Neural progenitor cell (in vitro differentiated cells): ENCODE data around the gene PTGER1. TPM values are rescaled to one million over a fixed set of nuclear protein-coding genes. Genes with fewer than 3 reads are reported as not detected.

Source experiments
- DNase-seq: peaks from one replicate; pipeline ENCODE4 v3.0.0-alpha.2; 2016; ENCODE audit warnings: low spot score
- H2AFZ ChIP-seq: fragments of 200-600 bp; sonication (generic); replicated peaks from 2 replicates; pipeline ENCODE4 v1.6.1; 2016; ENCODE audit warnings: antibody characterized with exemption
- H3F3A ChIP-seq: fragments of 200-600 bp; sonication (generic); 2 replicates; pipeline ENCODE4 v1.6.1; 2016; ENCODE audit warnings: antibody characterized with exemption, low read depth
- H3K27ac ChIP-seq: fragments of 200-600 bp; sonication (generic); 2 replicates; pipeline ENCODE4 v1.5.1; 2016; ENCODE audit warnings: mild to moderate bottlenecking
- H3K27me3 ChIP-seq: fragments of 200-600 bp; sonication (generic); 2 replicates; pipeline ENCODE4 v1.6.1; 2016; ENCODE audit warnings: mild to moderate bottlenecking, moderate library complexity
- H3K36me3 ChIP-seq: fragments of 200-600 bp; sonication (generic); 2 replicates; pipeline ENCODE4 v1.5.1; 2016
- H3K4me1 ChIP-seq: fragments of 200-600 bp; sonication (generic); 2 replicates; pipeline ENCODE4 v1.6.1; 2016; ENCODE audit warnings: mixed run types
- H3K4me2 ChIP-seq: fragments of 200-600 bp; sonication (generic); 2 replicates; pipeline ENCODE4 v1.6.1; 2016
- H3K4me3 ChIP-seq: fragments of 200-600 bp; sonication (generic); 2 replicates; pipeline ENCODE4 v1.5.1; 2016
- H3K79me2 ChIP-seq: fragments of 200-600 bp; sonication (generic); 2 replicates; pipeline ENCODE4 v1.6.1; 2016; ENCODE audit warnings: low read depth
- H3K9ac ChIP-seq: fragments of 200-600 bp; sonication (generic); 2 replicates; pipeline ENCODE4 v1.6.1; 2016
- H3K9me3 ChIP-seq: fragments of 200-600 bp; sonication (generic); 2 replicates; pipeline ENCODE4 v1.5.1; 2016; ENCODE audit warnings: low read depth
- H4K20me1 ChIP-seq: fragments of 200-600 bp; sonication (generic); 2 replicates; pipeline ENCODE4 v1.6.1; 2016; ENCODE audit warnings: low read depth
- H3K27ac Mint-ChIP-seq: 3 replicates; pipeline ENCODE4 v1.8.0; 2021; ENCODE audit warnings: mixed read lengths
- H3K27me3 Mint-ChIP-seq: 2 replicates; pipeline ENCODE4 v1.8.0; 2022; ENCODE audit warnings: low read depth, mild to moderate bottlenecking, inconsistent platforms, moderate library complexity, mixed read lengths; ENCODE audit not compliant: insufficient read depth
- H3K36me3 Mint-ChIP-seq: 3 replicates; pipeline ENCODE4 v1.8.0; 2021; ENCODE audit warnings: mixed read lengths
- H3K4me1 Mint-ChIP-seq: 3 replicates; pipeline ENCODE4 v1.8.0; 2021; ENCODE audit warnings: mixed read lengths
- H3K4me3 Mint-ChIP-seq: 3 replicates; pipeline ENCODE4 v1.8.0; 2021; ENCODE audit warnings: mild to moderate bottlenecking, moderate library complexity, mixed read lengths
- H3K9me3 Mint-ChIP-seq: 3 replicates; pipeline ENCODE4 v1.8.0; 2020; ENCODE audit warnings: mixed read lengths
- CTCF ChIP-seq: fragments of 200-600 bp; sonication (generic); IDR thresholded peaks from 2 replicates; pipeline ENCODE4 v1.5.1; 2017; ENCODE audit warnings: antibody characterized with exemption, mild to moderate bottlenecking
- EZH2 ChIP-seq: fragments of 200-600 bp; sonication (generic); IDR thresholded peaks from 2 replicates; pipeline ENCODE4 v1.6.1; 2017; ENCODE audit warnings: antibody characterized with exemption, mild to moderate bottlenecking, moderate library complexity
- EZH2phosphoT487 ChIP-seq: fragments of 200-600 bp; sonication (generic); IDR thresholded peaks from 2 replicates; pipeline ENCODE4 v1.6.1; 2017; ENCODE audit warnings: antibody characterized with exemption
- total RNA-seq: library from RNA; depleted of rRNA; stranded (reverse); fragments of >200 nt; gene quantifications from 2 replicates; pipeline ENCODE4 v1.2.3, GENCODE V29; 2015; ENCODE audit warnings: low replicate concordance

The PTGER1 gene
- total RNA-seq, 1 donor from 2014 or later: not detected

GRCh38 chr19:14440049-14440448 is 35.1 kb downstream of the PTGER1 start:
- peaks cover 33% of the 10 kb centered on the region for H3K79me2 ChIP-seq
- peaks cover 11% of the 10 kb centered on the region for H3F3A ChIP-seq
- peak overlapping the region; percentile 50 for H3K27ac Mint-ChIP-seq
- no peaks in the 10 kb centered on the region for H3K4me1 ChIP-seq
- no peaks in the 10 kb centered on the region for H3K9me3 Mint-ChIP-seq
- H3K9ac ChIP-seq: no peak overlapping the region
- H3K4me1 Mint-ChIP-seq: peaks cover 8% of the 10 kb centered on the region
- H3K36me3 Mint-ChIP-seq: peaks cover 16% of the 10 kb centered on the region
- H3K36me3 ChIP-seq: no peaks in the 10 kb centered on the region
- no peak overlapping the region for H3K27ac ChIP-seq
- no peak overlapping the region for H2AFZ ChIP-seq
- H3K27me3 Mint-ChIP-seq: no peaks in the 10 kb centered on the region
- no peak overlapping the region for H3K4me3 ChIP-seq
- DNase-seq: no peak
- H3K27me3 ChIP-seq: no peaks in the 10 kb centered on the region
- H4K20me1 ChIP-seq: peaks cover 23% of the 10 kb centered on the region
- no peak overlapping the region for H3K4me3 Mint-ChIP-seq
- no peaks in the 10 kb centered on the region for H3K9me3 ChIP-seq
- TF ChIP-seq CTCF: no peak
- no peak for TF ChIP-seq EZH2phosphoT487
- no peak for TF ChIP-seq EZH2
- no peak overlapping the region for H3K4me2 ChIP-seq

DNA sequence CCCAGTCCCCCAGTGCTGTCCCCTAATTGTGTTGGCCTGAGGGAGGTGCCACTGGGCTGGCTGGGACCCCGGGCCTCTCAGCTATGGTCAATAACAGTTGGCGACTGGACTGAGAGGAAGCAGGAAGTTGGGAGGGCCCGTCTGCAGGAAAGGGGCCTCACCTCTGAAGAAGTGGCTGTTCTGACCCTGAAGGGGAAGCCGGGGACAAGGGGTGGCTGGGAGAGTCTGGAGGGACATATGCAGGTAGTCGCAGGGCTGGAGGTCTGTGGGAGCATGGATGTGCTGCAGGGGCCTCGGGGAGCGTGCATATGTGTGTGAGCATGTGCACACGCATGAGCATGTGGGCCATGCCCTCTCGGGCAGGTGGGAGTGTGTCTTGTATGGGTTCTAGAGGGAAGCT is 36.1 kb downstream of the PTGER1 start:
- peaks cover 7% of the 10 kb centered on the region for H3K4me1 ChIP-seq
- TF ChIP-seq EZH2 (no peak), EZH2phosphoT487 (no peak), CTCF (no peak)
- H3K4me3 Mint-ChIP-seq: no peak overlapping the region
- peaks cover 33% of the 10 kb centered on the region for H4K20me1 ChIP-seq
- no peak overlapping the region for H3K9ac ChIP-seq
- H3K27me3 Mint-ChIP-seq: no peaks in the 10 kb centered on the region
- peaks cover 40% of the 10 kb centered on the region for H3K79me2 ChIP-seq
- H3K4me1 Mint-ChIP-seq: peaks cover 15% of the 10 kb centered on the region
- no peaks in the 10 kb centered on the region for H3K36me3 ChIP-seq
- H3K4me2 ChIP-seq: no peak overlapping the region
- H3K4me3 ChIP-seq: no peak overlapping the region
- DNase-seq: no peak
- no peaks in the 10 kb centered on the region for H3K9me3 Mint-ChIP-seq
- no peak overlapping the region for H3K27ac Mint-ChIP-seq
- no peaks in the 10 kb centered on the region for H3K27me3 ChIP-seq
- H3K27ac ChIP-seq: no peak overlapping the region
- H3K36me3 Mint-ChIP-seq: peaks cover 12% of the 10 kb centered on the region
- no peaks in the 10 kb centered on the region for H3K9me3 ChIP-seq
- no peak overlapping the region for H2AFZ ChIP-seq
- peaks cover 19% of the 10 kb centered on the region for H3F3A ChIP-seq

DNA sequence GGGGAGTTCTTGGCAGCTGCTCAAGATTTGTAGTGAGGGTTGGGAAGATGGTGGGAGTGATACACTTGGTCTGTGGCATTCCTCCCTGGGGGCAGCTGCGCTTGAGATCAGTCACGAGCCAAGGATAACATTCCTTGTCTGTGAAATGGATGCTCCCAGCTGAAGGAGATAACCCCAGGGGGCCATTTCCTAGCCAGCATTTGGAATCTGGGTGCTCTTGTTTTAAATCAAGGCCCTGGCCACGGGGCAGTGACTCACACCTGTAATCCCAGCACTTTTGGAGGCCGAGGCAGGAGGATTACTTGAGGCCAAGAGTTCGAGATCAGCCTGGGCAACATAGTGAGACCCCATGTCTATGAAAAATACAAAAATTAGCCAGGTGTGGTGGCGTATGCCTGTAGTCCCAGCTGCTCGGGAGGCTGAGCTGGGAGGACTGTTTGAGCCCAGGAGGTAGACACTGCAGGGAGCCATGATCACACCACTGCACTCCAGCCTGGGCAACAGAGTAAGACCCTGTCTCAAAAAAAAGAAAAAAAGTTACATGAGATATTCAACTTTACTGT is 37.5 kb downstream of the PTGER1 start:
- Histone ChIP-seq H3K27ac (no peak overlapping the region), H2AFZ (no peak overlapping the region), H4K20me1 (peaks cover 36% of the 10 kb centered on the region), H3K4me1 (peaks cover 10% of the 10 kb centered on the region), H3F3A (peaks cover 22% of the 10 kb centered on the region), H3K4me2 (no peak overlapping the region), H3K36me3 (no peaks in the 10 kb centered on the region), H3K79me2 (peaks cover 43% of the 10 kb centered on the region), H3K27me3 (no peaks in the 10 kb centered on the region), H3K9me3 (no peaks in the 10 kb centered on the region), H3K4me3 (no peak overlapping the region), H3K9ac (no peak overlapping the region)
- DNase-seq: no peak
- no peak overlapping the region for H3K4me3 Mint-ChIP-seq
- peaks cover 4% of the 10 kb centered on the region for H3K36me3 Mint-ChIP-seq
- no peaks in the 10 kb centered on the region for H3K27me3 Mint-ChIP-seq
- no peak overlapping the region for H3K27ac Mint-ChIP-seq
- no peak for TF ChIP-seq EZH2phosphoT487
- no peak for TF ChIP-seq CTCF
- TF ChIP-seq EZH2: no peak
- H3K9me3 Mint-ChIP-seq: no peaks in the 10 kb centered on the region
- peaks cover 16% of the 10 kb centered on the region for H3K4me1 Mint-ChIP-seq
